RWPE2 (cell line): ENCODE data around the gene HOXB7.

Experiments used
- ATAC-seq: fragments of 200-7000 bp; cut with Tn5 transposase; 3 replicates; pipeline ENCODE4 v1.9.1; 2021; ENCODE audit warnings: low read depth
- DNase-seq: peaks from one replicate; pipeline ENCODE4 v3.0.0-alpha.2; 2020; ENCODE audit warnings: low spot score
- H3K27ac ChIP-seq: fragments of 450-650 bp; 2 replicates; pipeline ENCODE4 v1.5.1; 2017; ENCODE audit warnings: mild to moderate bottlenecking; ENCODE audit not compliant: poor library complexity, severe bottlenecking
- H3K27me3 ChIP-seq: fragments of 250-450 bp; sonication (Bioruptor Pico); 2 replicates; pipeline ENCODE4 v1.5.1; 2021; ENCODE audit warnings: mild to moderate bottlenecking, moderate library complexity; ENCODE audit not compliant: insufficient read depth, poor library complexity, severe bottlenecking
- H3K36me3 ChIP-seq: fragments of 250-450 bp; sonication (Bioruptor Pico); 2 replicates; pipeline ENCODE4 v1.5.1; 2020; ENCODE audit warnings: low read depth, mild to moderate bottlenecking, moderate library complexity
- H3K4me1 ChIP-seq: fragments of 250-450 bp; sonication (Bioruptor Pico); 2 replicates; pipeline ENCODE4 v1.5.1; 2021; ENCODE audit warnings: mild to moderate bottlenecking, moderate library complexity; ENCODE audit not compliant: insufficient read depth, poor library complexity, severe bottlenecking
- H3K4me3 ChIP-seq: fragments of 250-450 bp; sonication (Bioruptor Pico); 2 replicates; pipeline ENCODE4 v1.5.1; 2021; ENCODE audit warnings: mild to moderate bottlenecking, moderate library complexity; ENCODE audit not compliant: severe bottlenecking
- H3K9me3 ChIP-seq: fragments of 250-450 bp; sonication (Bioruptor Pico); 2 replicates; pipeline ENCODE4 v1.5.1; 2021; ENCODE audit warnings: mild to moderate bottlenecking, moderate library complexity; ENCODE audit not compliant: severe bottlenecking
- CTCF ChIP-seq: fragments of 450-650 bp; IDR thresholded peaks from one replicate; pipeline ENCODE4 v1.5.1; 2017; ENCODE audit warnings: mild to moderate bottlenecking, moderate library complexity; ENCODE audit not compliant: poor library complexity, severe bottlenecking

HOXB7 gene

GRCh38 chr17:48632579-48633265 is 21.9 kb upstream of the HOXB7 start:
- Histone ChIP-seq H3K27ac (no peak overlapping the region), H3K4me3 (no peak overlapping the region), H3K9me3 (no peaks in the 10 kb centered on the region), H3K27me3 (peaks cover 36% of the 10 kb centered on the region), H3K36me3 (no peaks in the 10 kb centered on the region), H3K4me1 (no peaks in the 10 kb centered on the region)
- no peak for ATAC-seq
- DNase-seq: no peak
- no peak for TF ChIP-seq CTCF

DNA sequence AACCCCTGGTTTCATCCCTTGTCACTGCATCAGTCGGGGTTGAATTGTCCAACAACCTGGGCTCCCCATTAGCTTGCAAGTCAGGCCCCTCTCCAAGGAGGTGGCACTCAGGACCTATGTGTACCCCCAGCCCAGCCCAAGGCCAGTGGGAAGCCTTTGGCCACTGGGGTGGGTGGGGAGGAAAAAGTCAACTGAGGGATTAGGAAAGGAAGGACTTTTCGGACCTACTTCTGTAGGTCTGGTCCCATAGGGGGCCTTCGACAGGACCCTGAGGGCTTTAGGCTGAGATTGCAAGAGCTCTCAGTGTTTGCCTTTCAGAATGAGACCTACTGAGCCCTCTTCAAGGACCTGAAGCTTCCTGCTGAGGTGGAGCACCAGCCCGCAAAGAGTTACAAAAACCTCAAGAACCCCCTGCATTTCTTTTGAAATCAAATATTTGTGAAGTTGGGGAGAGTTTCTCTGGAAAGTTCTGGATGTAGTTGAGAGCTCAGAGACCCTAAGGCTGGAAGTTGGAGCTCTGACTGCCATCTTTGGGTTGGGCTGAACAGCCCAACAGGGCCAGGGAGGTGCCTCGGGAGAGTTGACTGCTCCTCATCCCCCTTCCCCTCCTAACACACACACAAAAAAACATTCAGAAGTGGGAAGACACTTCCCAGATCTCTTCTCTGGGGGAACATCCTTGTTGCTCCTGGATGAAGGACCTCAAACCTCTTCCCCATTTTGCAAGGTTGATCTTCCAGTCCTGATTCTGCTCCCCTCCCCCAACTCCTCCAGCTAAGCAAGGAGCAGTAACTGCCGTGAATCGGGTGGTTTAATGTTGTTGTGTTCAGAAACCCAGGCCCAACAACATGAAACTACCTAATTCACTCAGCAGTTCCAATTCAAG is 21.1 kb upstream of the HOXB7 start:
- TF ChIP-seq CTCF: no peak
- Histone ChIP-seq H3K4me3 (no peak overlapping the region), H3K4me1 (no peaks in the 10 kb centered on the region), H3K9me3 (no peaks in the 10 kb centered on the region), H3K36me3 (no peaks in the 10 kb centered on the region), H3K27ac (no peak overlapping the region), H3K27me3 (peaks cover 44% of the 10 kb centered on the region)
- ATAC-seq (no peak), DNase-seq (no peak)

DNA sequence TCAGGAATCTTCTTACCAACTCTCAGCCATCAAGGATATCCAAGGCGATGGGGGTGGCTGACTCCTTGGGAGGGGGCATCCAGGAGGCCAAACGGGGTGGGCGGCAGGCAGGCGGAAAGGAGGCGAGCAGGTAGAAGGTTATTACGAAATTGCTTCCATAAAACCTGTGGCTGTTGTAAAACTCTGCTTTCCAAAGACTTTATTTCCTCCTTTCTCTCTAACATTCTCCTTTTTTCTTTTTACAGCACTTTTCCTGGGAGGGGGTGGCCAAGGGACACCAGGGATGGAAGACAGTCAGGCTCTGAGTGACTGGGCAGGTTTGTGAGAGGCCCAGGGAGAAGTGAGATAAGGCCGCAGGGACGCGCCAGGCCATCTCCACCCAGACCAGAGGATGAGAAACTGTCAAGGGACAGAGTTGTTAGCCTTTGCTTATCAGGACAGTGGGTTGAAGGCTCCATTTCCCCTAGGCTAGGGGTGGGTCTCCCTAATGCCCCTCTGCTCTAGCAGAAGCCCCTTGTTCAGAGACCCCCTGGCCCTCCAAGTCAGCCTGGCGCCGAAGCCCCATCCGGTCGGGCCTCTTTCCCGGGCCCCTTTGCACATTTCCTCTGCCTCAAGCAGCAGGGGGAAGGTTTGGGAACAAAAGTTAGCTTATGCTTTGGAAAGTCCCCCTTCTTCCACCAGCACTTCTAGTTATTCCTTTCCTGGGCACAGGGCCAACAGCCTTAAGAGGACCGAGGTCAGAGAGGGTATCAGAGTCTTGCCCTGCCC is 20.3 kb upstream of the HOXB7 start:
- no peak for TF ChIP-seq CTCF
- ATAC-seq: no peak
- H3K27ac ChIP-seq: no peak overlapping the region

DNA sequence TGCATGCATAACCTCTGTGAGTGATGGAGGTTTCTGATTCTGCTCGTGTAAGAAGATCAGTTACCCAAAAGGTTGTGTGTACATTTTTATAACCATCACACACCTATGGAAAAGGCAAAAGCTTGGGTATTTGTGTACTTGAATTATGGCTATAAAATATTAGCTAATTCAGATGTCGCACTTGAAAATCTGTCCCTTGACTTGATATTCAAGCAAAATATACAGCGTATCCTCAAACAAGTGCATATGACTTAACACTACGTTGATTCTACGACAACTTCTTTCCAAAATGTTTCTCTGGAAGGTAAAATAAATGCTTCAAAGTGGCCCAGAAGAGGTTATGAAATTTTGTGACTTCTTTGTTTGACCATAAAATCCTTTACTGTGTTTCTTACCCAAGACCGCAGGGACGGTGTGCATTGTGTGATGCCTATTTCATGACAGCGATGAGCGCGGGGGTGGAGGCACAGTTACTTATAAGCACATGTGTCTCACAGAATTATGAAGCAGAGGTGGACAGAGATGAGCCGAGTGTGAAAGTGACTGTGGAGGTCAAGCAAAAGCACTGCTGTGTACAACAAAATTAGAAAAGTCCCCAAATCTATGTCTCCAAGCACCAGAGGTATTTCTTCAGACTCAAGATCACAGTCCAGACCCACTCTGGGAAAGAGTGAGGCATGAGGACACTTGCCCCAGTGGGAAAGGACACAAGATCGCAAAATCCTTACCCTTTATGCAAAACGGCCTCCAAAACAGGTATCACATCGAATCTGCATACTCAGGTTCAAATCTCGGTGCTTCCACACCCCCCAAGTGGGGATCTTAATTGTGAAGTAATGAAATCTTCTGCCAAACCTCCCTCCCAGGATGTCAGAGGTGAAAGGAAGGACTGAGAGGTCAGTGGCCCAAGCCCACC is 19.4 kb upstream of the HOXB7 start:
- no peaks in the 10 kb centered on the region for H3K36me3 ChIP-seq
- TF ChIP-seq CTCF: no peak
- DNase-seq (no peak), ATAC-seq (no peak)
- no peaks in the 10 kb centered on the region for H3K4me1 ChIP-seq
- H3K27me3 ChIP-seq: peaks cover 50% of the 10 kb centered on the region
- H3K9me3 ChIP-seq: no peaks in the 10 kb centered on the region
- H3K4me3 ChIP-seq: no peak overlapping the region
- no peak overlapping the region for H3K27ac ChIP-seq

More for the DNA sequence above, 20.3 kb upstream of the HOXB7 start:
- no peaks in the 10 kb centered on the region for H3K4me1 ChIP-seq
- H3K27me3 ChIP-seq: peaks cover 47% of the 10 kb centered on the region
- H3K36me3 ChIP-seq: no peaks in the 10 kb centered on the region
- DNase-seq: no peak
- no peaks in the 10 kb centered on the region for H3K9me3 ChIP-seq
- no peak overlapping the region for H3K4me3 ChIP-seq
